Neutrophil (primary cell): ENCODE results near the gene PTPRN2.

ENCODE experiments used
- H3K27ac ChIP-seq: fragments of 200-600 bp; sonication (generic); 2 replicates; pipeline ENCODE4 v1.5.1; 2016; ENCODE audit warnings: mild to moderate bottlenecking, moderate library complexity
- H3K27me3 ChIP-seq: fragments of 200-600 bp; sonication (generic); 2 replicates; pipeline ENCODE4 v1.6.0; 2016; ENCODE audit warnings: mild to moderate bottlenecking
- H3K36me3 ChIP-seq: fragments of 200-600 bp; sonication (generic); 2 replicates; pipeline ENCODE4 v1.5.1; 2017
- H3K4me1 ChIP-seq, 2 experiments: fragments of 200-600 bp in 1 of 2; sonication (generic) in 1 of 2; 1 replicate in 1 of 2; 2 replicates in 1 of 2; pipeline versions ENCODE4 v1.5.1 to v1.6.1; 2013 to 2016; ENCODE audit warnings: low read depth in 1 of 2, low read length in 1 of 2, mild to moderate bottlenecking in 1 of 2, moderate library complexity in 1 of 2; ENCODE audit not compliant: control insufficient read depth in 1 of 2, insufficient read depth in 1 of 2
- H3K4me3 ChIP-seq, 2 experiments: fragments of 200-600 bp in 1 of 2; sonication (generic) in 1 of 2; 1 replicate in 1 of 2; 2 replicates in 1 of 2; pipeline ENCODE4 v1.5.1; 2013 to 2016; ENCODE audit warnings: low read depth in 1 of 2, low read length in 1 of 2, mild to moderate bottlenecking in 1 of 2, moderate library complexity in 1 of 2
- H3K9me3 ChIP-seq: fragments of 200-600 bp; sonication (generic); 2 replicates; pipeline ENCODE4 v1.5.1; 2016
- TF ChIP-seq, protein P1 (sequence below): fragments of 200-600 bp; sonication (generic); IDR thresholded peaks from 2 replicates; pipeline ENCODE4 v1.5.1; 2016; ENCODE audit warnings: antibody characterized with exemption

The PTPRN2 gene

DNA sequence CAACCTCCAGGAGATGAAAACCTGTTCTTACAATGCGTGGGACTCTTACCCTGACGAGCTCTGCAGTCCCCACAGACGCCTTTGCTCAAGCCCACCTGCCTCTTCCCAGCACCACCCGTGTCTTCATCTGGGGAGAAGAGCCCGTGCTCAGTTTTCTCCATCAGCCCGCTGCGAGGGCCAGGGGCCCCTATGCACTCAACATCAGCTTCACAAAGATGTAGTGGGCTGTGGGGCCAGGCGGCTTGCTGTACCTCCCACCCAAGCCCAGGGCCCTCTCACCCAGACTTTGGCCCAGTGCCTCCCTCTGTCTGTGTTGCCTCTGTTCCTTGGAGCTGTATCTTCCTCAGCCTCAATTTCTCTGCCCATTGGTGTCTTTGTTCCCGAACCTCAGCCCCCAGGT is 814.3 kb downstream of the PTPRN2 start:
- Histone ChIP-seq H3K9me3 (no peaks in the 10 kb centered on the region), H3K4me3 (no peak overlapping the region), H3K4me1 (no peaks in the 10 kb centered on the region), H3K36me3 (no peaks in the 10 kb centered on the region), H3K27me3 (peaks cover 25% of the 10 kb centered on the region), H3K27ac (no peak overlapping the region)
- TF ChIP-seq, protein P1, sequence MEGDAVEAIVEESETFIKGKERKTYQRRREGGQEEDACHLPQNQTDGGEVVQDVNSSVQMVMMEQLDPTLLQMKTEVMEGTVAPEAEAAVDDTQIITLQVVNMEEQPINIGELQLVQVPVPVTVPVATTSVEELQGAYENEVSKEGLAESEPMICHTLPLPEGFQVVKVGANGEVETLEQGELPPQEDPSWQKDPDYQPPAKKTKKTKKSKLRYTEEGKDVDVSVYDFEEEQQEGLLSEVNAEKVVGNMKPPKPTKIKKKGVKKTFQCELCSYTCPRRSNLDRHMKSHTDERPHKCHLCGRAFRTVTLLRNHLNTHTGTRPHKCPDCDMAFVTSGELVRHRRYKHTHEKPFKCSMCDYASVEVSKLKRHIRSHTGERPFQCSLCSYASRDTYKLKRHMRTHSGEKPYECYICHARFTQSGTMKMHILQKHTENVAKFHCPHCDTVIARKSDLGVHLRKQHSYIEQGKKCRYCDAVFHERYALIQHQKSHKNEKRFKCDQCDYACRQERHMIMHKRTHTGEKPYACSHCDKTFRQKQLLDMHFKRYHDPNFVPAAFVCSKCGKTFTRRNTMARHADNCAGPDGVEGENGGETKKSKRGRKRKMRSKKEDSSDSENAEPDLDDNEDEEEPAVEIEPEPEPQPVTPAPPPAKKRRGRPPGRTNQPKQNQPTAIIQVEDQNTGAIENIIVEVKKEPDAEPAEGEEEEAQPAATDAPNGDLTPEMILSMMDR, result no peak

DNA sequence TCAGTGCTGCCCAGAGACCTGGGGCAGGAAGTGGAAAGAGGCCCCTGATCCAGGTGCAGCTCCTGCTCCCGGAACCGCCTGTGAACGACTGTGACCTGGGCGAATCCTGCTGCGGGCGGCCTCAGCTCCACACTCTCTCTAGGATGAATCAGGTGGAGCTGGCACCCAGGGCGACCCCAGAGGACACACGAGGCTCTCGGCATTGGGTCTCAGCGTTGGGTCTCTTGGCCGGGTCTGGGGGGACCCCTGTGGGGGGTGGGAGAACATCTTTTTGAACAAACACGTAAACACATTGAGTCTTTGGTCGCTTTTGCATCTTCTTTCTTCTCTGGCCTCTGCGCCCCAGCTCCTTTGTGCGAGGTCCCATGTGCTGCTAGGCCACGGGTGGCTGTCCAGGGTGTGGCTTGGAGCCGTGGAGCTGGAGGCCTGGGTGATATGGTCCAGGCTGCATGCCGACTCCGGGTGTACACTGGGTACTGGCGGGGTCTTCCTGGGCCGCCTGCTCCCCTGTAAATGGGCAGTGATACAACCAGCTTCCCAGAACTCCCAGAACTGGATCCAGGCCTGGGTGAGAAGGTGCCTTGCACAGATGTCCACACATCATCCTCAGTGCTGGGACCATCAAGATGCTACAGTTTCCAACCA is 815.0 kb downstream of the PTPRN2 start:
- Histone ChIP-seq H3K4me3 (no peak overlapping the region), H3K36me3 (no peaks in the 10 kb centered on the region), H3K27ac (no peak overlapping the region), H3K4me1 (no peaks in the 10 kb centered on the region), H3K9me3 (no peaks in the 10 kb centered on the region), H3K27me3 (peaks cover 25% of the 10 kb centered on the region)
- TF ChIP-seq, protein P1, result no peak

DNA sequence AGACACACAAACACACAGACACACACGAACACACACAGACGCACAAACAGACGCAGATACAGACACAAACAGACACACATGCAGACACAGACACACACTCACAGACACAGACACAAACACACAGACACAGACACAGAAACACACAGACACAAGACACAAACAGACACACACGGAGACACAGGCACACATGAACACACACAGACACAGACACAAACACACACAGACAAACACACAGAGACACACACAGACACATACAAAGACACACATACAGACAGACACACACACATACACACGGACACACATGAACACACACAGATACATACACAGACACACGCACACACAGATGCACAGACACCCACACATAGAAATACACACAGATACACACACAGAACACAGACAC is 815.9 kb downstream of the PTPRN2 start:
- no peaks in the 10 kb centered on the region for H3K4me1 ChIP-seq
- no peaks in the 10 kb centered on the region for H3K9me3 ChIP-seq
- no peak overlapping the region for H3K27ac ChIP-seq
- no peaks in the 10 kb centered on the region for H3K36me3 ChIP-seq
- peaks cover 25% of the 10 kb centered on the region for H3K27me3 ChIP-seq
- H3K4me3 ChIP-seq, result no peak overlapping the region
- TF ChIP-seq, protein P1, result no peak

DNA sequence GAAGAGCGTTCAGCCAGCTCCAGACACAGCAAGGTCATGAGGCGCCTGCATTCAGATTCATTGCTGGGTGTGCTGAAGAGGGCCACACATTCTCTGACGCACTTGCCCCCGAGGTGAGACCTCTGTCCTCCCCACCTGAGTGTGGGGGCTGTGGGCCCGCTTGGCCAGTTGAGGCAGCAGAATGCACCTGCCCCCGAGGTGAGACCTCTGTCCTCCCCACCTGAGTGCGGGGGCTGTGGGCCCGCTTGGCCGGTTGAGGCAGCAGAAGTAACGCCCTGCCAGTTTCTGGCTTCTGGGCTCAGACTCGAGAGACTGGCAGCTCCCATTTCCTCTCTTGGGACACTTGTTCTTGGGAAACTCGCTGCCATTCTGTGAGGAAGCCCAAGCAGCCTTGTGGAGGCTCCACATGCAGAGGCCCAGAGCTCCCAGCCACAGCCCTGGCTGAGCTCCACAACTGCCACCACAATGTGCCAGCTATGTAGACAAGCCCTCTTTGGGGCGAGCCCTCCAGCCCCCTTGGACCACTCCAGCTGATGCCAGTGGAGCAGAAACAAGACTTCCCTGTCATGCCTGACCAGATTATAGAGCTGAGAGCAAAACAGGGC is 816.8 kb downstream of the PTPRN2 start:
- no peaks in the 10 kb centered on the region for H3K9me3 ChIP-seq
- H3K36me3 ChIP-seq, result no peaks in the 10 kb centered on the region
- no peaks in the 10 kb centered on the region for H3K4me1 ChIP-seq
- TF ChIP-seq, protein P1, result no peak
- H3K27me3 ChIP-seq, result peaks cover 23% of the 10 kb centered on the region
- H3K27ac ChIP-seq, result no peak overlapping the region
- no peak overlapping the region for H3K4me3 ChIP-seq

DNA sequence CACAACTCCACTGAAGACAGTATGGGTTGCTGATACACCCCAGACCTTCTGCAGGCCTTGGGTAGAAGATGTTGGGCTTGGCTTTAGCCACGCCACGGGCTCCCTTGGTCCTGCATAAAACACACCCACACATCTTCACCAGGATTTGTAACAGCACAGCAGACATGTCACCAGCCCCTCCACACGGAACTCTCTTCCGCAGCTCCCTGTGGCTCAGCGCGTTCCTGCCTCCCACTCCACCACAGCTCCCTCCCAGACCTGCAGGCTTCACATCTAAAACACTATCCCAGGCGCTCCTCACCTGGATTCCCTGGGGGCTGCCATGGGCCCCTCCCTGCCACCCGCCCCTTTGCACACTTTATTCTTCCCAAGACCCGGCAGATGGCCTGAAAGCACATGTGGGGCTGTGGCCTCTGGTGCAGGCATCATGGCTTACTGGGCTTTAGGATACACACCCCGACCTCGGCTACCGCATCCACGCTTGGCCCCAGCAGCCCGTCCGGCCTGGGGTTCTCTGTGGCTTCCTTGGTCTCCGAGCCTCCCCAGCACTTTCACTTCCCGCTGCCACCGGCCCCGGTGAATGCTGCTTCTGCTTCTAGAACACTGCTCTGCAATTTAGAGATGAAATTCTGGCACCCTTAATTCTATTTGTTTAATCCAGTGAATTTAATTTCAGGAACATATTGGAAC is 818.0 kb downstream of the PTPRN2 start:
- Histone ChIP-seq H3K36me3 (no peaks in the 10 kb centered on the region), H3K4me3 (no peak overlapping the region), H3K4me1 (no peaks in the 10 kb centered on the region), H3K9me3 (no peaks in the 10 kb centered on the region), H3K27ac (no peak overlapping the region), H3K27me3 (peaks cover 21% of the 10 kb centered on the region)
- TF ChIP-seq, protein P1, result no peak
